Measurements from ENCODE around the gene GRB14. TPM values are rescaled to one million over a fixed set of nuclear protein-coding genes. Genes with fewer than 3 reads are reported as not detected.

Gene GRB14
- total RNA-seq, 4 donors from 2014 or later, result 6.5 to 14.6 (median 9.2) TPM

DNA sequence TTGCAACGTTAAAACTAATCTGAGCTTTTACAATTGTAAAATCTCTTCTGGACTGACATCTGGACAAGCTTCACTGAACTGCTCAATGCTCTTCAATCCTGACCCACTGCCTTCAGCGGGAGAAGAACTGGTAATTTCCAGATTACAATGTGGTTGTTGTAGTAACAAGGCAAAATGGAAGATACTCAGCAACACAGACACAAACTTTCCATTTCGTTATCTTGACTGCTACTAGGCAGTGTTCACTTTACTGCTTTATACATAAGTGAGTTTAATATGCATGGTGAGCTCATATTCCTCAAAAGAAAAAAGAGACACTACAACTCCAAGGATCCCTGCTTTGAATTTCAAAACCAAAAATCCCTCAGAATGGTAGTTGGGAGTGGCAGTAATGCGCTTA lies 51.9 kb downstream of the GRB14 start:
- DNase-seq (ENCODE audit: low spot score in 2 of 2), result no peak
- H3K4me1 ChIP-seq, result peaks cover 0 to 10% (median 0%) of the 10 kb centered on the region in 4 donors
- no peak overlapping the region for H3K27ac ChIP-seq
- no peaks in the 10 kb centered on the region for H3K27me3 ChIP-seq
- no peaks in the 10 kb centered on the region for H3K36me3 ChIP-seq
- H3K4me3 ChIP-seq, result no peak overlapping the region
- 59 to 63% methylated on average over 4 of the region's 4 CpGs for WGBS, 2 donors
- TF ChIP-seq, protein P1, sequence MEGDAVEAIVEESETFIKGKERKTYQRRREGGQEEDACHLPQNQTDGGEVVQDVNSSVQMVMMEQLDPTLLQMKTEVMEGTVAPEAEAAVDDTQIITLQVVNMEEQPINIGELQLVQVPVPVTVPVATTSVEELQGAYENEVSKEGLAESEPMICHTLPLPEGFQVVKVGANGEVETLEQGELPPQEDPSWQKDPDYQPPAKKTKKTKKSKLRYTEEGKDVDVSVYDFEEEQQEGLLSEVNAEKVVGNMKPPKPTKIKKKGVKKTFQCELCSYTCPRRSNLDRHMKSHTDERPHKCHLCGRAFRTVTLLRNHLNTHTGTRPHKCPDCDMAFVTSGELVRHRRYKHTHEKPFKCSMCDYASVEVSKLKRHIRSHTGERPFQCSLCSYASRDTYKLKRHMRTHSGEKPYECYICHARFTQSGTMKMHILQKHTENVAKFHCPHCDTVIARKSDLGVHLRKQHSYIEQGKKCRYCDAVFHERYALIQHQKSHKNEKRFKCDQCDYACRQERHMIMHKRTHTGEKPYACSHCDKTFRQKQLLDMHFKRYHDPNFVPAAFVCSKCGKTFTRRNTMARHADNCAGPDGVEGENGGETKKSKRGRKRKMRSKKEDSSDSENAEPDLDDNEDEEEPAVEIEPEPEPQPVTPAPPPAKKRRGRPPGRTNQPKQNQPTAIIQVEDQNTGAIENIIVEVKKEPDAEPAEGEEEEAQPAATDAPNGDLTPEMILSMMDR (IDR thresholded peaks at IDR 0.05), result no peak
- TF ChIP-seq POLR2A (IDR thresholded peaks at IDR 0.05) (no peak), EP300 (IDR thresholded peaks at IDR 0.05) (no peak)
- H3K9me3 ChIP-seq, result no peaks in the 10 kb centered on the region

- no peak for TF ChIP-seq EP300 (IDR thresholded peaks at IDR 0.05)
- TF ChIP-seq, protein P1 (IDR thresholded peaks at IDR 0.05), result no peak
- no peak for TF ChIP-seq POLR2A (IDR thresholded peaks at IDR 0.05)
- no peaks in the 10 kb centered on the region for H3K36me3 ChIP-seq
- no peak for DNase-seq (ENCODE audit: low spot score in 2 of 2)
- no peaks in the 10 kb centered on the region for H3K27me3 ChIP-seq
- WGBS, 2 donors, result 76% methylated on average over 5 of the region's 5 CpGs
- no peaks in the 10 kb centered on the region for H3K9me3 ChIP-seq
- H3K4me1 ChIP-seq, result peaks cover 0 to 10% (median 0%) of the 10 kb centered on the region in 4 donors
- H3K27ac ChIP-seq, result no peak overlapping the region
- H3K4me3 ChIP-seq, result no peak overlapping the region
Measured at GRCh38 chr2:164568317-164568716, 53.0 kb downstream of the GRB14 start.

DNA sequence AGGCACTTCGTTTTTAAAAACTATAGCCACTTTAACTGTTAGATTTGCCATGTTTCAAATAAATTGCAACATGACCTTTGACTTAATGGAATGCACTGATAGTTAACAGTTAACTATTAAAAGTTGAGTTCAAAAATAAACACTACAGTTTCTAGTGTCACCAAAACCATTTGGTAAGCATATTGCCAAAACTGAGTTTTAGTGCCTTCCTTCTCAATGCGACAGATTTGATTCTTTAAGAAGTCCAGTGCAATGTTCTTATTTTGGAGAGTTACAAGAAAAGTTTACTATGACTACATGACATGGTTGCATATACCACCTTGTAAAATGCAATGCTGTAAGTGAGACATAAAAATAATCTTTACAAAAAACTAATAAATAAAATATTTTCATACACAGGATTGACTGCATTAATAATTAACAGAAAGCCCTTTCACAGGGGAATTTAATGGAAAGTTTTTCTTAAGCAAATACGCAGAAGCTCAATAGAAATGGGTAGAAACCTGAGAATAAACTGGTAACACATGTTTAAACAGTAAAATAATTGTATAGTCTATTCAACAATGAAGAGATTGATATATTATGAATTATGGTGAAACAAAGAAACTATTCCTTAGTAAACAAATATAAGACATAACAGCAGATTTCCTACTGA lies 53.8 kb downstream of the GRB14 start:
- Histone ChIP-seq H3K4me1 (peaks cover 0 to 10% (median 0%) of the 10 kb centered on the region in 4 donors), H3K36me3 (no peaks in the 10 kb centered on the region), H3K9me3 (no peaks in the 10 kb centered on the region), H3K27ac (no peak overlapping the region), H3K4me3 (no peak overlapping the region), H3K27me3 (no peaks in the 10 kb centered on the region)
- WGBS, 2 donors, result 76% methylated on average over 3 of the region's 3 CpGs
- no peak for DNase-seq (ENCODE audit: low spot score in 2 of 2)
- TF ChIP-seq, protein P1 (IDR thresholded peaks at IDR 0.05), result no peak
- TF ChIP-seq EP300 (IDR thresholded peaks at IDR 0.05), result no peak
- TF ChIP-seq POLR2A (IDR thresholded peaks at IDR 0.05), result no peak

DNA sequence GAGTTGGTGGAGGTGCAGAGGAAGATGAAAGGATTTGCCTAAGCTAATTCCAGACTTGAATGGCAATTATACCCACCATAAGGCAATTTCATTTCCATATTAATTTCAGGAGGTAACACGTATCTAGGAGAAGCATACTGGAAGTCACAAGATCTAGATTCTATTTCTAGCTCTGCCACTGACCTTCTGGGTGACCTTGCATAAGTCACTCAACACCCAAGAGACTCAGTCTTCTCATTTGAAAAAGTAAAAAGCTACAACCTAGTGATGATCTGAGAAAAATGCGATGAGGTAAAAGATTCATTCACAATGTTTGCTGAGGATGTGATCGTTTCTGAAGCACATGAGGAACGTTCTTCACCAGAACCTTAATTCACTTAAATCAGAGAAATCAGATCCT lies 55.9 kb downstream of the GRB14 start:
- TF ChIP-seq EP300 (IDR thresholded peaks at IDR 0.05), result no peak
- TF ChIP-seq, protein P1 (IDR thresholded peaks at IDR 0.05), result no peak
- no peak for TF ChIP-seq POLR2A (IDR thresholded peaks at IDR 0.05)
- DNase-seq (ENCODE audit: low spot score in 2 of 2), result no peak
- H3K36me3 ChIP-seq, result no peaks in the 10 kb centered on the region
- 79 to 92% methylated on average over 4 of the region's 4 CpGs for WGBS, 2 donors
- no peak overlapping the region for H3K27ac ChIP-seq
- no peak overlapping the region for H3K4me3 ChIP-seq
- peaks cover 0 to 24% (median 0%) of the 10 kb centered on the region in 4 donors for H3K4me1 ChIP-seq
- H3K27me3 ChIP-seq, result no peaks in the 10 kb centered on the region
- H3K9me3 ChIP-seq, result no peaks in the 10 kb centered on the region

DNA sequence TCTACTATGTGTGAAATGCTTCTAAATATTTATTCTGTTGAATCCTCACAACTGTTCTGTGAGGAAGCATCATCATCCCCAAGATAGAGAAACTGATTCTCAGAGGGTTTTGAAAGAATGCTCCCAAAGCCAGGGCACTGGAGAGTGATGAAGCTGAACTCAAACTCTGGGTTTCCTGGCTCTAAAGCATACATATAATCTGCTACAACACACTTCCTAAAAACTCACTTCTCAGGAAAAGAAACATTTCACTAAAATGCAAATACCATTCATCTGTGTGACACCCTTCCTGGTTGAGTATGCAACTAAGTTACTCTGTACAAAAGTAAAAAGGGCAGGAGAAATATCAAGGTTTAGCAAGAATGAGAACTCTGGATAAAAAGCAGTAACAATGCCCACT lies 58.6 kb downstream of the GRB14 start:
- H3K9me3 ChIP-seq, result no peaks in the 10 kb centered on the region
- H3K4me3 ChIP-seq, result no peak overlapping the region
- DNase-seq (ENCODE audit: low spot score in 2 of 2), result no peak
- H3K36me3 ChIP-seq, result no peaks in the 10 kb centered on the region
- TF ChIP-seq, protein P1 (IDR thresholded peaks at IDR 0.05), result no peak
- TF ChIP-seq EP300 (IDR thresholded peaks at IDR 0.05), result no peak
- no peak for TF ChIP-seq POLR2A (IDR thresholded peaks at IDR 0.05)
- H3K27ac ChIP-seq, result no peak overlapping the region
- no peaks in the 10 kb centered on the region for H3K27me3 ChIP-seq
- H3K4me1 ChIP-seq, result peaks cover 0 to 27% (median 0%) of the 10 kb centered on the region in 4 donors

Data from tibial nerve (tissue), 4 donors.